A549 (cell line): ENCODE data around the gene PSME3IP1. TPM values are rescaled to one million over a fixed set of nuclear protein-coding genes. Genes with fewer than 3 reads are reported as not detected.
"Not testable (repeated sequence)": the region's sequence is repeated elsewhere in the genome, so short reads cannot be mapped to it uniquely, and the experiment has no call there.

Experiments used
- ATAC-seq, 2 experiments: fragments of 200-7000 bp in 1 of 2; fragments of >200 bp in 1 of 2; cut with Nextera tagmentation in 1 of 2; cut with Tn5 transposase in 1 of 2; 3 replicates each; pipeline versions ENCODE4 v1.8.0 to v1.9.1; 2018 to 2020; ENCODE audit warnings: mild to moderate bottlenecking in 1 of 2, moderate library complexity in 1 of 2
- CTCF ChIA-PET: fragments of 300-600 bp; sonication (Branson Sonifier 250); formaldehyde crosslinking; extraction: SDS; loops from one replicate; lab custom pipeline; 2021; ENCODE audit warnings: antibody characterized with exemption, inconsistent platforms; lab: Yijun Ruan, JAX
- POLR2A ChIA-PET: fragments of 350-600 bp; formaldehyde crosslinking; extraction: SDS; loops from one replicate; lab custom pipeline; 2021; ENCODE audit warnings: antibody characterized with exemption, inconsistent platforms; lab: Yijun Ruan, JAX
- DNase-seq, 2 experiments: peaks; one replicate each; pipeline versions ENCODE4 v3.0.0 to v3.0.0-alpha.2; 2011 to 2016; ENCODE audit warnings: low read depth in 1 of 2, low spot score in 1 of 2
- FAIRE-seq: peaks from 2 replicates; lab custom pipeline; 2011; peaks lifted over from hg19 to GRCh38; lab: Jason Lieb, UNC
- H3K27ac ChIP-seq, 2 experiments: fragments of >200 bp; sonication (Bioruptor Twin); formaldehyde crosslinking; 3 replicates each; pipeline ENCODE4 v1.5.1; 2016 to 2017
- H3K4me1 ChIP-seq: fragments of >200 bp; sonication (Bioruptor Twin); formaldehyde crosslinking; 3 replicates; pipeline ENCODE4 v1.6.1; 2016
- H3K4me2 ChIP-seq: fragments of >200 bp; sonication (Bioruptor Twin); formaldehyde crosslinking; 3 replicates; pipeline ENCODE4 v1.6.1; 2016
- H3K4me3 ChIP-seq: fragments of >200 bp; sonication (Bioruptor Twin); formaldehyde crosslinking; 3 replicates; pipeline ENCODE4 v1.5.1; 2016
- H3K9me3 ChIP-seq: fragments of >200 bp; sonication (Bioruptor Twin); formaldehyde crosslinking; 3 replicates; pipeline ENCODE4 v1.6.1; 2016
- CBX8 ChIP-seq: fragments of 200-600 bp; sonication (generic); IDR thresholded peaks from 2 replicates; pipeline ENCODE4 v1.6.1; 2016
- CHD2 ChIP-seq: fragments of 150-350 bp; IDR thresholded peaks from 2 replicates; pipeline ENCODE4 v1.6.1; 2014; ENCODE audit warnings: low read length; ENCODE audit not compliant: partially characterized antibody
- CHD4 ChIP-seq: fragments of 200-600 bp; sonication (generic); IDR thresholded peaks from 2 replicates; pipeline ENCODE4 v1.6.1; 2016; ENCODE audit warnings: antibody characterized with exemption, mild to moderate bottlenecking, borderline replicate concordance
- ESRRA ChIP-seq: fragments of 150-350 bp; IDR thresholded peaks from 2 replicates; pipeline ENCODE4 v1.6.1; 2014; ENCODE audit warnings: mild to moderate bottlenecking, low read length, borderline replicate concordance
- FOSL2 ChIP-seq, 2 experiments: fragments of 450-650 bp in 1 of 2; fragments of >200 bp in 1 of 2; sonication (Bioruptor Twin) in 1 of 2; formaldehyde crosslinking; IDR thresholded peaks; 2 replicates each; pipeline versions ENCODE4 v1.5.0 to v1.6.1; 2016 to 2020; ENCODE audit warnings: mild to moderate bottlenecking in 1 of 2, moderate library complexity in 1 of 2
- FOXS1 ChIP-seq: fragments of 250-450 bp; sonication (Bioruptor Pico); IDR thresholded peaks from 2 replicates; pipeline ENCODE4 v1.5.0; 2020; ENCODE audit warnings: mild to moderate bottlenecking, moderate library complexity
- HDAC2 ChIP-seq: fragments of 200-600 bp; sonication (generic); IDR thresholded peaks from 2 replicates; pipeline ENCODE4 v1.6.1; 2016
- HEYL ChIP-seq: fragments of 250-450 bp; sonication (Bioruptor Pico); IDR thresholded peaks from 2 replicates; pipeline ENCODE4 v1.8.0; 2021; ENCODE audit warnings: mild to moderate bottlenecking, moderate library complexity
- HOXA7 ChIP-seq: fragments of 250-450 bp; sonication (Bioruptor Pico); IDR thresholded peaks from 2 replicates; pipeline ENCODE4 v1.5.0; 2020; ENCODE audit warnings: mild to moderate bottlenecking, moderate library complexity
- JUN ChIP-seq, 2 experiments: fragments of >200 bp; sonication (Bioruptor Twin); formaldehyde crosslinking; IDR thresholded peaks; 2 replicates in 1 of 2; 3 replicates in 1 of 2; pipeline ENCODE4 v1.6.1; 2016 to 2017
- JUNB ChIP-seq: fragments of >200 bp; sonication (Bioruptor Twin); formaldehyde crosslinking; IDR thresholded peaks from 2 replicates; pipeline ENCODE4 v1.6.1; 2016
- KDM1A ChIP-seq: fragments of 200-600 bp; sonication (generic); IDR thresholded peaks from 2 replicates; pipeline ENCODE4 v1.6.1; 2016; ENCODE audit warnings: low read depth, mild to moderate bottlenecking
- KDM5A ChIP-seq: fragments of 200-600 bp; sonication (generic); IDR thresholded peaks from 2 replicates; pipeline ENCODE4 v1.6.1; 2016; ENCODE audit warnings: antibody characterized with exemption, mild to moderate bottlenecking
- MAZ ChIP-seq: fragments of 150-350 bp; IDR thresholded peaks from 2 replicates; pipeline ENCODE4 v1.6.1; 2014; ENCODE audit warnings: antibody characterized with exemption, low read depth, low read length, borderline replicate concordance
- POLR2AphosphoS2 ChIP-seq: conservative IDR thresholded peaks from 2 replicates; pipeline ENCODE4 v1.6.1; 2012; ENCODE audit warnings: low read length, improper control_type of control experiment, inconsistent platforms
- RAD21 ChIP-seq, 2 experiments: fragments of >200 bp in 1 of 2; sonication (Bioruptor Twin) in 1 of 2; formaldehyde crosslinking in 1 of 2; IDR thresholded peaks in 1 of 2; conservative IDR thresholded peaks in 1 of 2; 2 replicates in 1 of 2; 3 replicates in 1 of 2; pipeline ENCODE4 v1.6.1; 2012 to 2018; ENCODE audit warnings: inconsistent platforms in 1 of 2
- RARB ChIP-seq: fragments of 250-450 bp; sonication (Bioruptor Pico); IDR thresholded peaks from 2 replicates; pipeline ENCODE4 v1.8.0; 2021; ENCODE audit warnings: mild to moderate bottlenecking, moderate library complexity
- RNF2 ChIP-seq: fragments of 200-600 bp; sonication (generic); IDR thresholded peaks from 2 replicates; pipeline ENCODE4 v1.6.1; 2016; ENCODE audit warnings: low read depth, mild to moderate bottlenecking, antibody characterized with exemption, moderate library complexity, borderline replicate concordance
- SMC3 ChIP-seq: fragments of >200 bp; sonication (Bioruptor Twin); formaldehyde crosslinking; IDR thresholded peaks from 3 replicates; pipeline ENCODE4 v1.6.1; 2018; ENCODE audit warnings: inconsistent platforms
- ZFP36 ChIP-seq: fragments of 450-650 bp; IDR thresholded peaks from 2 replicates; pipeline ENCODE4 v1.6.1; 2014; ENCODE audit warnings: borderline replicate concordance; ENCODE audit not compliant: partially characterized antibody
- ZNF302 ChIP-seq: fragments of 250-450 bp; sonication (Bioruptor Pico); IDR thresholded peaks from 2 replicates; pipeline ENCODE4 v1.9.0; 2021; ENCODE audit warnings: inconsistent platforms, mild to moderate bottlenecking, moderate library complexity
- WGBS: methylation state at CpG from one replicate; pipeline ENCODE4 v1.1.6; 2017; ENCODE audit errors: missing lambda C conversion rate; 5-methylcytosine and 5-hydroxymethylcytosine counted together
- polyA plus RNA-seq, 4 experiments: library from polyadenylated mRNA; depleted of rRNA in 3 of 4; stranded (reverse); fragments of >200 nt; fragmentation: RNase III in 1 of 4; extraction: RNeasy Plus Mini Kit Qiagen cat#74134 plus additional on column Dnase treatment in 1 of 4; gene quantifications; 2 replicates in 3 of 4; 3 replicates in 1 of 4; pipeline ENCODE4 v1.2.3, GENCODE V29; 2011 to 2017
- TF ChIP-seq, protein P1 (sequence below): fragments of 250-450 bp; sonication (Bioruptor Pico); IDR thresholded peaks from 2 replicates; pipeline ENCODE4 v1.5.0; 2020; ENCODE audit warnings: low read depth, mild to moderate bottlenecking, moderate library complexity
- TF ChIP-seq, protein P2 (sequence below): fragments of 450-650 bp; IDR thresholded peaks from 2 replicates; pipeline ENCODE4 v1.6.1; 2014; ENCODE audit warnings: antibody characterized with exemption
- TF ChIP-seq, protein P3 (sequence below): IDR thresholded peaks from 2 replicates; pipeline ENCODE4 v1.6.1; 2012
- TF ChIP-seq, protein P4 (sequence below): fragments of >200 bp; sonication (Bioruptor Twin); formaldehyde crosslinking; IDR thresholded peaks from 3 replicates; pipeline ENCODE4 v1.5.1; 2016

PSME3IP1 gene
- polyA plus RNA-seq, 2 of the 4 experiments (the other 2 are of a cell fraction), result 155 to 159 TPM

DNA sequence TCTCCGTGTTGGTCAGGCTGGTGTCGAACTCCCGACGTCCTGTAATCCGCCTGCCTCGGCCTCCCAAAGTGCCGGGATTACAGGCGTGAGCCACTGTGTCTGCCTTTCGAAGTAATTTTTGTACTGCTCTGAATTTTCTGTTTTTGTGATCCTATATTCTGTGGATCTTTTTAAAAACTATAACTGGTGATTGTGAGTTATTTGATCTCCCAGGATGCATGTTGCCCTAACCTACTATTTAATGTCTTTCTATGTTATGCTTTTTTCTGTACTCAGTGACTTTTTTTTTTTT, 2.8 kb upstream of the PSME3IP1 start:
- Histone ChIP-seq H3K4me3 (no peak overlapping the region), H3K4me1 (peaks cover 49% of the 10 kb centered on the region), H3K4me2 (peak overlapping the region; percentile 91), H3K27ac (no peak overlapping the region), H3K9me3 (no peaks in the 10 kb centered on the region)
- FAIRE-seq (no peak), DNase-seq (no peak), ATAC-seq (no peak)
- TF ChIP-seq RNF2, result no peak
- TF ChIP-seq RAD21 (conservative IDR thresholded peaks at IDR 0.05 in 1 of 2, IDR thresholded peaks at IDR 0.05 in 1 of 2), result no peak
- TF ChIP-seq, protein P1, sequence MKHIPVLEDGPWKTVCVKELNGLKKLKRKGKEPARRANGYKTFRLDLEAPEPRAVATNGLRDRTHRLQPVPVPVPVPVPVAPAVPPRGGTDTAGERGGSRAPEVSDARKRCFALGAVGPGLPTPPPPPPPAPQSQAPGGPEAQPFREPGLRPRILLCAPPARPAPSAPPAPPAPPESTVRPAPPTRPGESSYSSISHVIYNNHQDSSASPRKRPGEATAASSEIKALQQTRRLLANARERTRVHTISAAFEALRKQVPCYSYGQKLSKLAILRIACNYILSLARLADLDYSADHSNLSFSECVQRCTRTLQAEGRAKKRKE (CRISPR knock-in tag), result no peak
- TF ChIP-seq KDM1A, result no peak
- no peak for TF ChIP-seq MAZ
- TF ChIP-seq CBX8, result no peak
- no peak for TF ChIP-seq KDM5A
- TF ChIP-seq, protein P2, sequence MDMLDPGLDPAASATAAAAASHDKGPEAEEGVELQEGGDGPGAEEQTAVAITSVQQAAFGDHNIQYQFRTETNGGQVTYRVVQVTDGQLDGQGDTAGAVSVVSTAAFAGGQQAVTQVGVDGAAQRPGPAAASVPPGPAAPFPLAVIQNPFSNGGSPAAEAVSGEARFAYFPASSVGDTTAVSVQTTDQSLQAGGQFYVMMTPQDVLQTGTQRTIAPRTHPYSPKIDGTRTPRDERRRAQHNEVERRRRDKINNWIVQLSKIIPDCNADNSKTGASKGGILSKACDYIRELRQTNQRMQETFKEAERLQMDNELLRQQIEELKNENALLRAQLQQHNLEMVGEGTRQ, result no peak
- TF ChIP-seq ESRRA, result no peak
- no peak for TF ChIP-seq CHD4
- TF ChIP-seq, protein P3, sequence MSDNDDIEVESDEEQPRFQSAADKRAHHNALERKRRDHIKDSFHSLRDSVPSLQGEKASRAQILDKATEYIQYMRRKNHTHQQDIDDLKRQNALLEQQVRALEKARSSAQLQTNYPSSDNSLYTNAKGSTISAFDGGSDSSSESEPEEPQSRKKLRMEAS, result no peak
- 95% methylated on average over 9 of the region's 9 CpGs for WGBS
- ChIA-PET POLR2A (no interaction called here), CTCF (interaction anchor here (0.6 kb wide), 1 partner anchor 25 kb away, joined by 3 read pairs; no protein-coding TSS in a partner anchor)

DNA sequence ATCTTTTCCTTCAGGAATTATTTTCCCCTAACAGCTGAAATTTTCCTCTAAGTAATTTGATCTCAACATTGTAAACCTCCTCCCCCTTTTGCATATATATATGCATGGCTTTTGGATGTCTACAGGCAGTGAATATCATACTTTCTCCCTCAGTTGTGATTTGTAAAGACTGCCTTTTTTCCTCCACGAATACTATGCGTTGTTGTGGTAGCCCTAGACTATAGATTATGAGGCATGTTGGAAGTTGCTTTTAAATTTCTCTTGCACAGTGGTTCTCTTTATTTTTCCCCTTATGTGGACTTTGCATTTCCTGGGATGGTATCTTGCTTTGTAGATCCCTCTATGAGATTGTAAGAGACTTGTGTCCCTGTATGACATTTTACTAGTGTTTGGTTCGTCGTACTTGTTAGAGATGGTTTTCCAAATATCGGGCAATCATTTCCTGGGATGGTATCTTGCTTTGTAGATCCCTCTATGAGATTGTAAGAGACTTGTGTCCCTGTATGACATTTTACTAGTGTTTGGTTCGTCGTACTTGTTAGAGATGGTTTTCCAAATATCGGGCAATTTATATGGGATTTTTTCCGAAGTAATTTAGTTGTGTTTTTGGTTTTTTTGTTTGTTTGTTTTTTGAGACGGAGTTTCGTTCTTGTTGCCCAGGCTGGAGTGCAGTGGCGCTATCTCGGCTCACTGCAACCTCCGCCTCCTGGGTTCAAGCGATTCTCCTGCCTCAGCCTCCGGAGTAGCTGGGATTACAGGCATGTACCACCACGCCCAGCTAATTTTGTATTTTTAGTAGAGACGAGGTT, 2.3 kb upstream of the PSME3IP1 start:
- Histone ChIP-seq H3K27ac (peak overlapping the region; percentile 88 to 99), H3K4me1 (peaks cover 43% of the 10 kb centered on the region), H3K4me2 (peak overlapping the region; percentile 91), H3K4me3 (peak overlapping the region; percentile 79)
- FAIRE-seq, result peak; percentile 59
- DNase-seq, ATAC-seq, POLR2A ChIA-PET, CTCF ChIA-PET, H3K9me3 ChIP-seq: not testable (repeated sequence)
- 80% methylated on average over 18 of the region's 18 CpGs for WGBS

DNA sequence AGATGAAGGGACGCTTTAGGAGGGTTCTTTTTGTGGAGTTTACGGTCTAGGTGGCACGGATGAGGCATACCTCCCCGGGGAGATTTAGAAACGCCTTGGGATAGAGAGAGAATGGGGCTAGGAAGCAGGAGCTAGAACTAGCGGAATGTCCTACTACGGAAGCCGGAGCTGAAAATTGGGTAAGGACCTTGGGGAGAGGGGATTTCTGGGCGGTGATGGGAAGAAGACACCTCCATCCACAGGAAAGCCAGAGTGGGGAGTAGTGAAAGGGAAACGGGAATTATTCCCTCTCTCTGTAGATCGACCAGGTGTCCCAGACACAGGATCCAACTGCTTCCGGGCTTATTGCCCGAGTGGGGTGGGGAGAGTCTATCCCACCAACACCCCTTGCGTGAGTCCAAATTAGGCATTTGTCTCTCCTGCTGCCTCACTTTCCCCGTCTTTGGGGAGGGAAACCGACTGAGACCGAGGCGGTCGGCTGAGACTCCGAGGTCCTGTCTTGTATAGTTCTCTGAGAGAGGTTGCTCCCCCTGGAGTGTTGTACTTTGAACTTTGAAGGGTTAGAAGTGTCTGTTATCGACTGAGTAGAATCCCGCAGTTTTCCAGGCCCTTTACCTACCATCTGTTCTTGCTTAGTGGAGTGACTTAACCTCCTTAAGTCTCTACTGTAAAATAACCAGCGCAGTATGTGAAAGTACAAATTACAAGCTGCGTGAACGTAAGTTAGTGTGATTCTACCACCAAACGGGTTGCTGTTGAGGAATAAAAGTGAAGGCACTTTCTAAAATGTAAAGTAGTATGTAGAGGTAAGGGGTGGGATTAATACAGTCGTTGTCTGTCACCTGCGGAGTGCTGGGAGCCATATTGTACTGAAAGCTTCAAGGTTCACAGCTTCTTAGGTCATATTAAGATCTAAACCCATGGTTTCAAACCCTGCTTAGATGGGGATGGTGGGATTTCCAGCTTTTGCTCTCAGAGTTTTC, 1.3 kb upstream of the PSME3IP1 start:
- WGBS, result 1% methylated on average over 28 of the region's 28 CpGs
- TF ChIP-seq JUNB (no peak), HOXA7 (CRISPR knock-in tag) (no peak), FOSL2 (IDR thresholded peaks at IDR 0.05) (no peak), FOSL2 (CRISPR knock-in tag; IDR thresholded peaks at IDR 0.05) (no peak), ZNF302 (CRISPR knock-in tag) (no peak), HDAC2 (no peak), POLR2AphosphoS2 (no peak), ZFP36 (no peak), SMC3 (no peak), RARB (CRISPR knock-in tag) (no peak), CHD2 (no peak), JUN (IDR thresholded peaks at IDR 0.05) (no peak), FOXS1 (CRISPR knock-in tag) (no peak), MAZ (no peak), HEYL (CRISPR knock-in tag) (no peak)
- TF ChIP-seq, protein P4, sequence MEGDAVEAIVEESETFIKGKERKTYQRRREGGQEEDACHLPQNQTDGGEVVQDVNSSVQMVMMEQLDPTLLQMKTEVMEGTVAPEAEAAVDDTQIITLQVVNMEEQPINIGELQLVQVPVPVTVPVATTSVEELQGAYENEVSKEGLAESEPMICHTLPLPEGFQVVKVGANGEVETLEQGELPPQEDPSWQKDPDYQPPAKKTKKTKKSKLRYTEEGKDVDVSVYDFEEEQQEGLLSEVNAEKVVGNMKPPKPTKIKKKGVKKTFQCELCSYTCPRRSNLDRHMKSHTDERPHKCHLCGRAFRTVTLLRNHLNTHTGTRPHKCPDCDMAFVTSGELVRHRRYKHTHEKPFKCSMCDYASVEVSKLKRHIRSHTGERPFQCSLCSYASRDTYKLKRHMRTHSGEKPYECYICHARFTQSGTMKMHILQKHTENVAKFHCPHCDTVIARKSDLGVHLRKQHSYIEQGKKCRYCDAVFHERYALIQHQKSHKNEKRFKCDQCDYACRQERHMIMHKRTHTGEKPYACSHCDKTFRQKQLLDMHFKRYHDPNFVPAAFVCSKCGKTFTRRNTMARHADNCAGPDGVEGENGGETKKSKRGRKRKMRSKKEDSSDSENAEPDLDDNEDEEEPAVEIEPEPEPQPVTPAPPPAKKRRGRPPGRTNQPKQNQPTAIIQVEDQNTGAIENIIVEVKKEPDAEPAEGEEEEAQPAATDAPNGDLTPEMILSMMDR, result no peak
- TF ChIP-seq, all 56 proteins: peak for 0
- POLR2A ChIA-PET, result interaction anchor here (1.5 kb wide), 1 partner anchor 255 kb away, joined by 4 read pairs; the partner anchor contains the start of gene HERPUD1
- Histone ChIP-seq H3K4me3 (peak overlapping the region; percentile 79), H3K4me1 (peaks cover 34% of the 10 kb centered on the region), H3K27ac (peak overlapping the region; percentile 88 to 99), H3K9me3 (no peaks in the 10 kb centered on the region), H3K4me2 (peak overlapping the region; percentile 91)
- ATAC-seq, result peak; percentile 26 to 45; a peak in 5 of 6 replicates
- no peak for FAIRE-seq
- peak; percentile 22 to 35 for DNase-seq
- CTCF ChIA-PET, result interaction anchor here (0.9 to 1.7 kb wide), 4 partner anchors 30 to 249 kb away, joined by 3 to 6 read pairs (median 3); partner anchors contain the start of gene ARL2BP
